ENCODE data around the gene ABHD15. TPM values are rescaled to one million over a fixed set of nuclear protein-coding genes. Genes with fewer than 3 reads are reported as not detected.

Gene ABHD15
- polyA plus RNA-seq, 2 of the 4 experiments (the other 2 are of a cell fraction): 13.5 to 15.8 TPM

DNA sequence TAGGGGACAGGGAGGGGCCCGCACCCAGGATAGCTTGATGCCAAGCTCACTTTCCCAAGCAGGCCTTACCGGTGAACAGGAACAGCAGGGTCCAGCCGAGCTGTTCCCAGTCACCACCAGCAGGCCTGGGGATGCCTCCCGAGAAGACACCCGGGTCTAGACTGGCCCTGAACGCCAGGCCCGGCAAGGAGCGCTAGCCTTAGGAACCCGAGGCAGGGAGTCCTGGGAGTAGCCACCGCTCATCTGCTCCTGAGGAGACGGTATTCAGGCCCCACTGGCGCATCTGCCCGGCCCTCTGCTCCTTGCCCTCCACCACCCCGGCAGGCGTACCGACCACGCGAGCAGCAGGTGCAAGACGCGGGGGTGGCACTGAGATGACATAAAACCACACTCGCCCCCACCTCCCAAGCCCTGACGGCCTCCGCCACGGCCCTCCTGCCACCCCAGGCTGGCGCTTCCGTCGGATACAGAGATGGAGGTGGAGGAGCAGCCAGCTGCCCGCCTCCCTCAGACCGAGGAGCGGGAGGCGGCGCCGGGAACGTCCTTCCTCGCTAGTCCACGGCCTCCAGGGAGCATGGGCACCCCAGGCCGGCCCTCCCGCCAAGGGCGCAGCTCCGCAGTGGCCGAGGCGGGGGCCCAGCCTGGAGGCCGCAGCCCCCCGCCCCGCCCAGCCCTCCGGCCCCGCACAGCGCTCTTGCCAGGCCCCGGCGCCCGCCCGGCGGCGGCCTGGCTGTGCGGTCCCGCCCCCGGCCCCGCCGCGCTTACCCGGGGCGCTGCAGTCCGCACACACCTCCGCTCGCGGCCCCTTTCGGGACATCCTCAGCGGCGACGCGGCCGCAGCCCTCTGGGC lies 21.9 kb upstream of the ABHD15 start:
- Histone ChIP-seq H3K27ac (peak overlapping the region; percentile 95 to 96), H3K4me3 (peak overlapping the region; percentile 82), H3K4me1 (peaks cover 53% of the 10 kb centered on the region), H3K9me3 (no peaks in the 10 kb centered on the region), H3K4me2 (peak overlapping the region; percentile 98)
- TF ChIP-seq, protein P1, sequence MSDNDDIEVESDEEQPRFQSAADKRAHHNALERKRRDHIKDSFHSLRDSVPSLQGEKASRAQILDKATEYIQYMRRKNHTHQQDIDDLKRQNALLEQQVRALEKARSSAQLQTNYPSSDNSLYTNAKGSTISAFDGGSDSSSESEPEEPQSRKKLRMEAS (IDR thresholded peaks at IDR 0.05): peak; percentile 45
- TF ChIP-seq, protein P2, sequence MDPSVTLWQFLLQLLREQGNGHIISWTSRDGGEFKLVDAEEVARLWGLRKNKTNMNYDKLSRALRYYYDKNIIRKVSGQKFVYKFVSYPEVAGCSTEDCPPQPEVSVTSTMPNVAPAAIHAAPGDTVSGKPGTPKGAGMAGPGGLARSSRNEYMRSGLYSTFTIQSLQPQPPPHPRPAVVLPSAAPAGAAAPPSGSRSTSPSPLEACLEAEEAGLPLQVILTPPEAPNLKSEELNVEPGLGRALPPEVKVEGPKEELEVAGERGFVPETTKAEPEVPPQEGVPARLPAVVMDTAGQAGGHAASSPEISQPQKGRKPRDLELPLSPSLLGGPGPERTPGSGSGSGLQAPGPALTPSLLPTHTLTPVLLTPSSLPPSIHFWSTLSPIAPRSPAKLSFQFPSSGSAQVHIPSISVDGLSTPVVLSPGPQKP (IDR thresholded peaks at IDR 0.05; ENCODE audit: low read depth, low read length): no peak
- TF ChIP-seq, protein P3, sequence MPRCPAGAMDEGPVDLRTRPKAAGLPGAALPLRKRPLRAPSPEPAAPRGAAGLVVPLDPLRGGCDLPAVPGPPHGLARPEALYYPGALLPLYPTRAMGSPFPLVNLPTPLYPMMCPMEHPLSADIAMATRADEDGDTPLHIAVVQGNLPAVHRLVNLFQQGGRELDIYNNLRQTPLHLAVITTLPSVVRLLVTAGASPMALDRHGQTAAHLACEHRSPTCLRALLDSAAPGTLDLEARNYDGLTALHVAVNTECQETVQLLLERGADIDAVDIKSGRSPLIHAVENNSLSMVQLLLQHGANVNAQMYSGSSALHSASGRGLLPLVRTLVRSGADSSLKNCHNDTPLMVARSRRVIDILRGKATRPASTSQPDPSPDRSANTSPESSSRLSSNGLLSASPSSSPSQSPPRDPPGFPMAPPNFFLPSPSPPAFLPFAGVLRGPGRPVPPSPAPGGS (IDR thresholded peaks at IDR 0.05): no peak
- TF ChIP-seq CBX8 (IDR thresholded peaks at IDR 0.05) (no peak), SREBF2 (IDR thresholded peaks at IDR 0.05) (no peak), CHD2 (IDR thresholded peaks at IDR 0.05; ENCODE audit: low read length, partially characterized antibody) (no peak)
- DNase-seq (ENCODE audit: low read depth in 1 of 2, low spot score in 1 of 2) (peak; percentile 52 to 70), ATAC-seq (peak; percentile 1 to 2; a peak in 4 of 6 replicates), FAIRE-seq (no peak)
- POLR2A ChIA-PET: interaction anchor here (1.5 kb wide), 1 partner anchor 22 kb away, joined by 5 read pairs; the partner anchor contains the start of gene ABHD15
- CTCF ChIA-PET: interaction anchor here (0.6 to 16.7 kb wide), 14 partner anchors 8 to 504 kb away, joined by 3 to 383 read pairs (median 4); partner anchors contain the start of genes ABHD15 and TP53I13
- WGBS (ENCODE audit: missing lambda C conversion rate): 2% methylated on average over 20 of the region's 72 CpGs

DNA sequence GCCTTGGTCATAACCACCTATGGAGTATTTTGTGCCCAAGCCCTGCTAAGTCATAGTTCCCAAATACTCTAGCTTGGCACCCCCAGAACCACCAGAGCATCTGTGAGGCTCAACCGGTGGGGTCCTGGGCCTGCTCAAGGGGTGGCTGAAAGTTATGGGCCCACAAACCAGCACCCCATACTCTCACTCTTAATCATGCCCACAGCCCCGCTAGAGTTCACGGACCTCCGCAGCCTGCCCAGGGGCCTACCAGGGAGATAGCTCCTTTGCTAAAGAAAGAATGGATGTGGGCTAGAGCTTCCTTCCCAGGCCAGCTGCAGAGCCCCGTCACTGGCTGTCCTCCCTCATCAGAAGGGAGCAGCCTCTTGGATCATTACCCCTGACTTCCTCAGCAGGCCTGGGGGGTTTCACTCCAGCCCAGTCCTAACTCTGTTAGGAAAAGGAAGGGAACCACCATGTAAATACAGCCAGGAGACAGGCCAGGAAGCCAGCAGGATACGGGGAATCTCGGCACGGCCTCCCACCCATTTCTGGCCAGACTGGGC lies 21.3 kb upstream of the ABHD15 start:
- TF ChIP-seq, protein P4, sequence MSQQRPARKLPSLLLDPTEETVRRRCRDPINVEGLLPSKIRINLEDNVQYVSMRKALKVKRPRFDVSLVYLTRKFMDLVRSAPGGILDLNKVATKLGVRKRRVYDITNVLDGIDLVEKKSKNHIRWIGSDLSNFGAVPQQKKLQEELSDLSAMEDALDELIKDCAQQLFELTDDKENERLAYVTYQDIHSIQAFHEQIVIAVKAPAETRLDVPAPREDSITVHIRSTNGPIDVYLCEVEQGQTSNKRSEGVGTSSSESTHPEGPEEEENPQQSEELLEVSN (IDR thresholded peaks at IDR 0.05; ENCODE audit: borderline replicate concordance, low read depth): no peak
- TF ChIP-seq RCOR1 (IDR thresholded peaks at IDR 0.05; ENCODE audit: low read depth, low read length) (no peak), EHF (CRISPR knock-in tag; IDR thresholded peaks at IDR 0.05) (no peak), SMC3 (IDR thresholded peaks at IDR 0.05) (no peak), POLR2AphosphoS2 (conservative IDR thresholded peaks at IDR 0.05; ENCODE audit: low read length) (no peak), HDAC2 (IDR thresholded peaks at IDR 0.05) (no peak), ZNF302 (CRISPR knock-in tag; IDR thresholded peaks at IDR 0.05) (no peak), JUNB (IDR thresholded peaks at IDR 0.05) (no peak), FOSB (CRISPR knock-in tag; IDR thresholded peaks at IDR 0.05) (no peak), PHF8 (IDR thresholded peaks at IDR 0.05; ENCODE audit: borderline replicate concordance, low read depth) (no peak), JUN (IDR thresholded peaks at IDR 0.05) (no peak), HOXA7 (CRISPR knock-in tag; IDR thresholded peaks at IDR 0.05) (no peak), ESRRA (IDR thresholded peaks at IDR 0.05; ENCODE audit: borderline replicate concordance, low read length) (no peak), CEBPB (IDR thresholded peaks at IDR 0.05) (no peak)
- TF ChIP-seq, protein P5, sequence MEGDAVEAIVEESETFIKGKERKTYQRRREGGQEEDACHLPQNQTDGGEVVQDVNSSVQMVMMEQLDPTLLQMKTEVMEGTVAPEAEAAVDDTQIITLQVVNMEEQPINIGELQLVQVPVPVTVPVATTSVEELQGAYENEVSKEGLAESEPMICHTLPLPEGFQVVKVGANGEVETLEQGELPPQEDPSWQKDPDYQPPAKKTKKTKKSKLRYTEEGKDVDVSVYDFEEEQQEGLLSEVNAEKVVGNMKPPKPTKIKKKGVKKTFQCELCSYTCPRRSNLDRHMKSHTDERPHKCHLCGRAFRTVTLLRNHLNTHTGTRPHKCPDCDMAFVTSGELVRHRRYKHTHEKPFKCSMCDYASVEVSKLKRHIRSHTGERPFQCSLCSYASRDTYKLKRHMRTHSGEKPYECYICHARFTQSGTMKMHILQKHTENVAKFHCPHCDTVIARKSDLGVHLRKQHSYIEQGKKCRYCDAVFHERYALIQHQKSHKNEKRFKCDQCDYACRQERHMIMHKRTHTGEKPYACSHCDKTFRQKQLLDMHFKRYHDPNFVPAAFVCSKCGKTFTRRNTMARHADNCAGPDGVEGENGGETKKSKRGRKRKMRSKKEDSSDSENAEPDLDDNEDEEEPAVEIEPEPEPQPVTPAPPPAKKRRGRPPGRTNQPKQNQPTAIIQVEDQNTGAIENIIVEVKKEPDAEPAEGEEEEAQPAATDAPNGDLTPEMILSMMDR (IDR thresholded peaks at IDR 0.05): no peak
- no peak for ATAC-seq
- Histone ChIP-seq H3K9me3 (no peaks in the 10 kb centered on the region), H3K4me1 (peaks cover 53% of the 10 kb centered on the region), H3K4me2 (peak overlapping the region; percentile 98), H3K4me3 (peak overlapping the region; percentile 82), H3K27ac (peak overlapping the region; percentile 95 to 96)
- FAIRE-seq: no peak
- DNase-seq (ENCODE audit: low read depth in 1 of 2, low spot score in 1 of 2): no peak
- WGBS (ENCODE audit: missing lambda C conversion rate): 38% methylated on average over 8 of the region's 8 CpGs
- POLR2A ChIA-PET: interaction anchor here (1.5 kb wide), 1 partner anchor 21 kb away, joined by 5 read pairs; the partner anchor contains the start of gene ABHD15
- CTCF ChIA-PET: interaction anchor here (0.6 to 16.7 kb wide), 17 partner anchors 9 to 505 kb away, joined by 3 to 383 read pairs (median 4); partner anchors contain the start of genes ABHD15 and TP53I13

Measured in A549 (cell line).